K562 (cell line): ENCODE measurements around the gene TRIM25. TPM values are rescaled to one million over a fixed set of nuclear protein-coding genes. Genes with fewer than 3 reads are reported as not detected.

Source experiments
- ATAC-seq: fragments of 200-7000 bp; cut with Tn5 transposase; 3 replicates; pipeline ENCODE4 v1.9.1; 2020; ENCODE audit warnings: moderate library complexity
- BruUV-seq: library from RNA; stranded (reverse); fragments of 400-500 nt; replicated peaks from 2 replicates; lab custom pipeline; 2021; lab: Mats Ljungman, UMichigan
- CTCF ChIA-PET: fragments of 300-600 bp; formaldehyde crosslinking; extraction: SDS; loops from one replicate; lab custom pipeline; 2021; ENCODE audit warnings: low intra/inter-chr PET ratio; lab: Yijun Ruan, JAX
- POLR2A ChIA-PET: fragments of 300-600, 350-650 bp; sonication (Branson Sonifier 250); formaldehyde crosslinking; extraction: SDS; loops from one replicate; lab custom pipeline; 2021; ENCODE audit warnings: antibody characterized with exemption, inconsistent platforms; lab: Yijun Ruan, JAX
- DNase-seq, 4 experiments: peaks; one replicate each; pipeline versions ENCODE4 v3.0.0 to v3.0.0-alpha.2; 2011 to 2018; ENCODE audit warnings: low spot score in 3 of 4, mixed read lengths in 3 of 4; ENCODE audit errors: extremely low read depth in 1 of 4
- FAIRE-seq: peaks from 2 replicates; lab custom pipeline; 2011; peaks lifted over from hg19 to GRCh38; lab: Jason Lieb, UNC
- H2AFZ ChIP-seq: 2 replicates; pipeline ENCODE4 v1.6.0; 2011; ENCODE audit warnings: low read depth, low read length, control low read depth, inconsistent platforms
- H3K27ac ChIP-seq: fragments of 200-600 bp; 3 replicates; pipeline ENCODE4 v1.8.0; 2011; ENCODE audit warnings: low read depth, mild to moderate bottlenecking, control low read depth, inconsistent platforms, low read length, moderate library complexity, mixed read lengths; ENCODE audit errors: extremely low read depth
- H3K27me3 ChIP-seq, 2 experiments: fragments of 300-600 bp in 1 of 2; 2 replicates in 1 of 2; 3 replicates in 1 of 2; pipeline versions ENCODE4 v1.6.0 to v1.8.0; 2011; ENCODE audit warnings: inconsistent platforms in 2 of 2, low read length in 2 of 2, mild to moderate bottlenecking in 1 of 2, mixed read lengths in 1 of 2, moderate library complexity in 1 of 2; ENCODE audit not compliant: control insufficient read depth in 2 of 2, insufficient read depth in 2 of 2
- H3K36me3 ChIP-seq: fragments of 300-600 bp; 3 replicates; pipeline ENCODE4 v1.8.0; 2011; ENCODE audit warnings: mild to moderate bottlenecking, low read length, inconsistent platforms; ENCODE audit not compliant: control insufficient read depth, insufficient read depth
- H3K4me1 ChIP-seq, 2 experiments: fragments of 200-600 bp in 1 of 2; replicated peaks in 1 of 2; 2 replicates in 1 of 2; 3 replicates in 1 of 2; pipeline versions ENCODE4 v1.5.1 to v1.8.0; 2011; ENCODE audit warnings: inconsistent platforms in 2 of 2, low read length in 2 of 2, mild to moderate bottlenecking in 1 of 2, mixed read lengths in 1 of 2, moderate library complexity in 1 of 2; ENCODE audit not compliant: control insufficient read depth in 2 of 2, insufficient read depth in 2 of 2
- H3K4me2 ChIP-seq: 2 replicates; pipeline ENCODE4 v1.6.1; 2011; ENCODE audit warnings: low read length, control low read depth, inconsistent platforms, mixed read lengths; ENCODE audit not compliant: insufficient read depth
- H3K4me3 ChIP-seq: fragments of 200-600 bp; sonication (generic), shearing (Covaris generic); 2 replicates; pipeline ENCODE4 v1.5.1; 2016; ENCODE audit warnings: control low read depth, inconsistent platforms
- H3K79me2 ChIP-seq: fragments of 200-600 bp; 3 replicates; pipeline ENCODE4 v1.8.0; 2011; ENCODE audit warnings: low read length, inconsistent platforms; ENCODE audit not compliant: control insufficient read depth, insufficient read depth
- H3K9ac ChIP-seq, 2 experiments: 2 replicates each; pipeline versions ENCODE4 v1.6.0 to v1.6.1; 2011; ENCODE audit warnings: low read depth in 2 of 2, low read length in 2 of 2, control low read depth in 1 of 2, inconsistent platforms in 1 of 2, mild to moderate bottlenecking in 1 of 2, mixed read lengths in 1 of 2; ENCODE audit not compliant: insufficient read depth in 1 of 2
- H3K9me1 ChIP-seq: one replicate; pipeline ENCODE4 v1.6.0; 2011; ENCODE audit warnings: inconsistent platforms, mild to moderate bottlenecking, low read length, moderate library complexity; ENCODE audit not compliant: control insufficient read depth, insufficient read depth
- H3K9me3 ChIP-seq: replicated peaks from 2 replicates; pipeline ENCODE4 v1.5.1; 2011; ENCODE audit warnings: low read depth, low read length, inconsistent platforms; ENCODE audit not compliant: control insufficient read depth, insufficient read depth
- H4K20me1 ChIP-seq: replicated peaks from 2 replicates; pipeline ENCODE4 v1.6.1; 2011; ENCODE audit warnings: low read length, inconsistent platforms, mixed read lengths; ENCODE audit not compliant: control insufficient read depth, insufficient read depth
- ETV6 ChIP-seq, 3 experiments: fragments of 150-350 bp in 1 of 3; sonication (generic) in 1 of 3; formaldehyde crosslinking in 1 of 3; IDR thresholded peaks; 2 replicates each; pipeline versions ENCODE4 v1.6.1 to v1.8.0; 2014 to 2022; ENCODE audit warnings: borderline replicate concordance in 2 of 3, low read depth in 2 of 3, antibody characterized with exemption in 1 of 3, low read length in 1 of 3, mild to moderate bottlenecking in 1 of 3, missing genetic modification reagents in 1 of 3
- MBD2 ChIP-seq: sonication (generic); IDR thresholded peaks from 2 replicates; pipeline ENCODE4 v1.6.1; 2016; ENCODE audit warnings: low read depth, borderline replicate concordance
- MXI1 ChIP-seq: IDR thresholded peaks from 2 replicates; pipeline ENCODE4 v1.6.1; 2011; ENCODE audit warnings: low read depth, mild to moderate bottlenecking, improper control_type of control experiment, low read length
- NR2C1 ChIP-seq, 2 experiments: fragments of 450-650 bp; IDR thresholded peaks; 2 replicates each; pipeline ENCODE4 v1.6.1; 2017; ENCODE audit warnings: mild to moderate bottlenecking in 2 of 2, antibody characterized with exemption in 1 of 2, inconsistent platforms in 1 of 2, missing compliant biosample characterization in 1 of 2, missing genetic modification characterization in 1 of 2
- NR2C2 ChIP-seq, 2 experiments: fragments of 200-800 bp in 1 of 2; sonication (Bioruptor generic) in 1 of 2; sonication (generic) in 1 of 2; formaldehyde crosslinking in 1 of 2; IDR thresholded peaks; 2 replicates each; pipeline versions ENCODE4 v1.6.1 to v1.8.0; 2016 to 2022; ENCODE audit warnings: mild to moderate bottlenecking in 1 of 2, missing compliant biosample characterization in 1 of 2, missing genetic modification characterization in 1 of 2, missing genetic modification reagents in 1 of 2
- RAD21 ChIP-seq, 2 experiments: fragments of 250-450 bp in 1 of 2; fragments of 450-650 bp in 1 of 2; sonication (Bioruptor Pico) in 1 of 2; formaldehyde crosslinking in 1 of 2; IDR thresholded peaks in 1 of 2; conservative IDR thresholded peaks in 1 of 2; 2 replicates each; pipeline versions ENCODE4 v1.4.0 to v1.8.0; 2020 to 2022; ENCODE audit warnings: mild to moderate bottlenecking in 2 of 2, moderate library complexity in 1 of 2
- SAFB2 ChIP-seq: fragments of 200-400 bp; formaldehyde crosslinking; IDR thresholded peaks from 2 replicates; pipeline ENCODE4 v1.6.1; 2018; ENCODE audit warnings: borderline replicate concordance, low read length, low read depth, moderate library complexity; ENCODE audit not compliant: severe bottlenecking
- SMAD3 ChIP-seq: fragments of 450-650 bp; formaldehyde crosslinking; conservative IDR thresholded peaks from 2 replicates; pipeline ENCODE4 v1.4.0; 2020; ENCODE audit warnings: mild to moderate bottlenecking
- SMARCA4 ChIP-seq: fragments of 450-650 bp; IDR thresholded peaks from 2 replicates; pipeline ENCODE4 v1.6.1; 2016
- SRSF3 ChIP-seq: fragments of 200-400 bp; formaldehyde crosslinking; IDR thresholded peaks from 2 replicates; pipeline ENCODE4 v1.6.1; 2016; ENCODE audit warnings: mild to moderate bottlenecking, low read length, moderate library complexity; ENCODE audit not compliant: insufficient read depth
- ZNF282 ChIP-seq: sonication (generic); formaldehyde crosslinking; IDR thresholded peaks from 2 replicates; pipeline ENCODE4 v1.8.1; 2023; ENCODE audit warnings: missing genetic modification reagents
- ZNF830 ChIP-seq: fragments of 250-450 bp; sonication (Bioruptor Pico); IDR thresholded peaks from 2 replicates; pipeline ENCODE4 v1.5.0; 2021; ENCODE audit warnings: mild to moderate bottlenecking
- WGBS: fragments of 100-300 bp; shearing (Covaris generic); methylation state at CpG from one replicate; pipeline ENCODE4 v1.1.6; 2016; ENCODE audit warnings: low coverage, mixed read lengths; ENCODE audit not compliant: insufficient coverage; ENCODE audit errors: missing lambda C conversion rate; 5-methylcytosine and 5-hydroxymethylcytosine counted together
- in situ Hi-C: fragments of 300-500 bp; cut with MboI; formaldehyde crosslinking; loops from 4 replicates; pipeline ENCODE4 v1.15.0; 2018; ENCODE audit warnings: inconsistent platforms, mixed read lengths
- intact Hi-C: fragments of 100-400 bp; cut with micrococcal nuclease; formaldehyde crosslinking; loops from 2 replicates; pipeline ENCODE4 v1.14.2; 2022
- polyA plus RNA-seq, 8 experiments: library from polyadenylated mRNA; depleted of rRNA in 4 of 8; stranded (reverse) in 5 of 8; unstranded in 3 of 8; fragments of >200 nt; fragmentation: Nextera tagmentation in 2 of 8; fragmentation: Illumina TruSeq in 1 of 8; extraction: Ambion mirVana in 2 of 8; extraction: Trizol in 1 of 8; gene quantifications; 2 replicates each; pipeline versions ENCODE4 v1.2.1 to v1.2.3, GENCODE V29; 2011 to 2014; ENCODE audit warnings: inconsistent platforms in 1 of 8, missing spikeins in 1 of 8
- total RNA-seq, 7 experiments: library from RNA; depleted of rRNA in 6 of 7; stranded (reverse); fragments of >200 nt in 6 of 7; fragmentation: Illumina TruSeq in 2 of 7; extraction: Trizol in 2 of 7; gene quantifications; 2 replicates each; pipeline versions ENCODE4 v1.2.1 to v1.2.3, GENCODE V29; 2011 to 2021; ENCODE audit warnings: low replicate concordance in 1 of 7

The TRIM25 gene
- total and polyA plus RNA-seq, 9 of the 15 experiments (the other 6 are each of a cell fraction or from before 2014, with no cell fraction given): 5.9 to 49.5 (median 24.5) TPM

DNA sequence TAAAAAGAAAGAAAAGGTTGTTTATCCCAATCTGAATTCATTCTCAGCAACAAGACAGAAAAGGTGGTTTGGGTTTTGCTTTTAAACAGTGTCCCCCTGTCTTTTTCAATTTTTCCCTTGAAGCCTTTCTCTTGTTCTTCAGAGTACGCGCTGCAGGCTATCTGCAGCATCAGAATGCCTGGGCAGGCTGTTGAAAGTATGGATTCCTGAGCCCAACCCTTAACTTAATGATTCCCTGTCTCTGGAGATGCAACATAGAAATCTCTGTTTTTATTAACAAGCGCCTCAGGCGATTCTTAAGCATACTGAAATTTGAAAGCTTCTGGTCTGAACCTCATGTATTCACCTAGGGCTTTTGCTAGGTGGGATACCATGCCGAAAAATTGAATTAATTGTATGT is 47.8 kb downstream of the TRIM25 start:
- WGBS: 90% methylated on average over 5 of the region's 5 CpGs
- H3K27ac ChIP-seq: no peak overlapping the region
- no peak overlapping the region for H3K9ac ChIP-seq
- H3K36me3 ChIP-seq: peaks cover 41% of the 10 kb centered on the region
- H3K4me1 ChIP-seq: no peaks in the 10 kb centered on the region
- ChIA-PET CTCF (interaction anchor here (1.0 kb wide), 1 partner anchor 46 kb away, joined by 3 read pairs; no protein-coding TSS in a partner anchor), POLR2A (no interaction called here)
- no peak overlapping the region for H3K4me2 ChIP-seq
- H3K9me3 ChIP-seq: no peaks in the 10 kb centered on the region
- no peaks in the 10 kb centered on the region for H3K79me2 ChIP-seq
- FAIRE-seq (no peak), ATAC-seq (no peak), DNase-seq (no peak)
- no peaks in the 10 kb centered on the region for H3K27me3 ChIP-seq
- no peak for TF ChIP-seq ETV6 (IDR thresholded peaks at IDR 0.05; ENCODE audit: borderline replicate concordance in 1 of 2, low read depth in 2 of 2, low read length in 1 of 2)
- TF ChIP-seq ETV6 (CRISPR knock-in tag; IDR thresholded peaks at IDR 0.05; ENCODE audit: borderline replicate concordance): no peak
- TF ChIP-seq MXI1: no peak
- TF ChIP-seq SMAD3 (CRISPR knock-in tag): no peak
- TF ChIP-seq ZNF830 (CRISPR knock-in tag): no peak
- no peaks in the 10 kb centered on the region for H4K20me1 ChIP-seq
- intact Hi-C loops (loop anchor here (1.0 kb wide), 1 partner anchor 47 kb away; no protein-coding TSS in a partner anchor), in situ Hi-C loops (no loop called here)
- no peaks in the 10 kb centered on the region for H3K9me1 ChIP-seq
- no peak overlapping the region for H2AFZ ChIP-seq
- BruUV-seq: no TSS peak
- no peak overlapping the region for H3K4me3 ChIP-seq

DNA sequence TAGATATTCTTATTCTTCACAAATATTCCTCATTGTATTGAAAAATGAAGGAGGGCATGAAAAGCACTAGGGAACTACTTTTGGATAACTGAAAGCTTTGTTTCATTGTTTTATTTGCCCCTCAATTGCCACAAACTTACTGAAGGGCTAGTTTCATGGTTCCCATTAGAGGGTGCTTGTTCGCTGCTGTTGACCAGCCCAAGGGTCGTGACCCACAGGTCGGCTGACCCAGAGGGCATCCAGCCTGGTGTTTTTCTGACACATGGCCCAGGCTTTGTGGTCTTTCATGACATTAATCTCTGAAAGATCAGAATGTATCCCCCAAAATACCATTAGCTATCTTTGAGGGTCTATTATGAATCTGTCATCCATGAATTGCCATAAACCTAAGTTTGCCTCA is 49.9 kb downstream of the TRIM25 start:
- BruUV-seq: no TSS peak
- POLR2A ChIA-PET: interaction anchor here (1.3 kb wide), 1 partner anchor 13 kb away, joined by 3 read pairs; no protein-coding TSS in a partner anchor
- FAIRE-seq: no peak
- no peaks in the 10 kb centered on the region for H4K20me1 ChIP-seq
- ATAC-seq: no peak
- no peak overlapping the region for H2AFZ ChIP-seq
- no peak overlapping the region for H3K4me2 ChIP-seq
- no peaks in the 10 kb centered on the region for H3K4me1 ChIP-seq
- DNase-seq: no peak
- CTCF ChIA-PET: no interaction called here
- no peaks in the 10 kb centered on the region for H3K27me3 ChIP-seq
- intact Hi-C loops: no loop called here
- no peak overlapping the region for H3K27ac ChIP-seq
- in situ Hi-C loops: no loop called here
- 60% methylated on average over 3 of the region's 3 CpGs for WGBS
- H3K36me3 ChIP-seq: peaks cover 55% of the 10 kb centered on the region
- no peak overlapping the region for H3K9ac ChIP-seq
- no peaks in the 10 kb centered on the region for H3K9me3 ChIP-seq
- no peak overlapping the region for H3K4me3 ChIP-seq
- H3K9me1 ChIP-seq: no peaks in the 10 kb centered on the region
- H3K79me2 ChIP-seq: no peaks in the 10 kb centered on the region
- no peak for TF ChIP-seq ZNF282 (CRISPR knock-in tag)
- no peak for TF ChIP-seq NR2C2 (CRISPR knock-in tag; IDR thresholded peaks at IDR 0.05)
- TF ChIP-seq NR2C2 (tag; IDR thresholded peaks at IDR 0.05): peak; percentile 44; the same call in 1 of the 2 replicates
- no peak for TF ChIP-seq MBD2
- TF ChIP-seq SMARCA4: no peak
- TF ChIP-seq RAD21 (CRISPR knock-in tag; conservative IDR thresholded peaks at IDR 0.05 in 1 of 2, IDR thresholded peaks at IDR 0.05 in 1 of 2): peak in 1 of 2 experiments; percentile 18; a peak in 1 of 4 replicates
- TF ChIP-seq NR2C1 (IDR thresholded peaks at IDR 0.05): peak; percentile 33; the same call in 1 of the 2 replicates
- TF ChIP-seq NR2C1 (tag; IDR thresholded peaks at IDR 0.05): 0 out of 2 replicates have a peak, but pooled peaks have one; percentile 21
- TF ChIP-seq SAFB2: no peak
- no peak for TF ChIP-seq SRSF3
